GM21786 (cell line): Measurements from ENCODE around the gene TFCP2L1.
A peak's percentile ranks its signal among the peaks of the same experiment; 100 is the strongest.
"Not testable (repeated sequence)": the region's sequence is repeated elsewhere in the genome, so short reads cannot be mapped to it uniquely, and the experiment has no call there.

ENCODE experiments used
- ATAC-seq: cut with Tn5 transposase; IDR thresholded peaks from one replicate; pipeline ENCODE4 v1.9.1; 2021; ENCODE audit not compliant: unreplicated experiment

TFCP2L1 gene, protein sequence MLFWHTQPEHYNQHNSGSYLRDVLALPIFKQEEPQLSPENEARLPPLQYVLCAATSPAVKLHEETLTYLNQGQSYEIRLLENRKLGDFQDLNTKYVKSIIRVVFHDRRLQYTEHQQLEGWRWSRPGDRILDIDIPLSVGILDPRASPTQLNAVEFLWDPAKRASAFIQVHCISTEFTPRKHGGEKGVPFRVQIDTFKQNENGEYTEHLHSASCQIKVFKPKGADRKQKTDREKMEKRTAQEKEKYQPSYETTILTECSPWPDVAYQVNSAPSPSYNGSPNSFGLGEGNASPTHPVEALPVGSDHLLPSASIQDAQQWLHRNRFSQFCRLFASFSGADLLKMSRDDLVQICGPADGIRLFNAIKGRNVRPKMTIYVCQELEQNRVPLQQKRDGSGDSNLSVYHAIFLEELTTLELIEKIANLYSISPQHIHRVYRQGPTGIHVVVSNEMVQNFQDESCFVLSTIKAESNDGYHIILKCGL

GRCh38 chr2:121284463-121285449, at the start of gene TFCP2L1:
Gene TFCP2L1, minus strand, starts transcription at chr2:121285202. Its CDS starts 93 bp downstream, at chr2:121285109.
- no peak for ATAC-seq

- ATAC-seq, result peak; percentile 85
Measured at GRCh38 chr2:121333834-121334558, 49.0 kb upstream of the TFCP2L1 start.

DNA sequence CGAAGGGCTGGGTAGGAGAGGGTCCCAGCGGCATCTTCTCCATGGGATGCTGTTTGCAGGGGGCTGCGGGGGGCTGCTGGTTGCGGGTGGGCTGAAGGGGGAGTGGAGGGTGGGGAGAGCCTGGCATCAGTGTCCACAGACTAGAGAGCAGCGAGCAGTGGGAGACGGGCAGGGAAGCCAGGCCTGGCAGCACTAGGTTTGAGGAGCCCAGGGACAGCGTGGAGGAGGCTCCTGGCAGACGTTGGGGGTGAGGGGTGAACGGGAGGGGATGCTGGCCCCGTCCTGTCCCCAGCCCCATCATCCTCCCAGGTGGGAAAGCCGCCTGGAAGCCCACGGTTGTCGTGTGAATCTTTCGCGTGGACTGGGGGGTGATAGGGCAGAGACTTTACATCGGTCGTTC, 48.2 kb upstream of the TFCP2L1 start:
- ATAC-seq, result no peak

GRCh38 chr2:121331324-121331723, 46.3 kb upstream of the TFCP2L1 start:
- ATAC-seq, result not testable (repeated sequence)

- ATAC-seq, result no peak
Measured at GRCh38 chr2:121330921-121331320, 45.9 kb upstream of the TFCP2L1 start.

DNA sequence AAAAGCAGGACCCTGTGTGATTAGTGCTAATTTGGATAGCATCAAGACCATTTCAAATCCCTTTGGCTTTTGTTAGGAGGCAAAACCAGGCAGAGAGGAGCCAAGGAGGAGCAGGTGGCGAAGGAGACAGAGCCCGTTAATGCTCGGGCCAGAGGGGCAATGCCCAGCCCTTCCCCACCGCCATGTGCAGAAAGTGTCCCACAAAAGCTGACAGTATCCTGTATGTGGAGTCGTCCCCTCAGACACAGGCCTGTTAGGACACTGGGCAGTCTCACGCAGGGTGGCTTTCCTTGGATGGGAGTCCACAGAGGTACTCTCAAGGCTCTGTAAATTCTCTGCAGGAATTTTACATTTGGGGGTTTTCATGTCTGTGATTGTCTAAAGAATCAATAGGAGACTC, 44.8 kb upstream of the TFCP2L1 start:
- ATAC-seq, result no peak

DNA sequence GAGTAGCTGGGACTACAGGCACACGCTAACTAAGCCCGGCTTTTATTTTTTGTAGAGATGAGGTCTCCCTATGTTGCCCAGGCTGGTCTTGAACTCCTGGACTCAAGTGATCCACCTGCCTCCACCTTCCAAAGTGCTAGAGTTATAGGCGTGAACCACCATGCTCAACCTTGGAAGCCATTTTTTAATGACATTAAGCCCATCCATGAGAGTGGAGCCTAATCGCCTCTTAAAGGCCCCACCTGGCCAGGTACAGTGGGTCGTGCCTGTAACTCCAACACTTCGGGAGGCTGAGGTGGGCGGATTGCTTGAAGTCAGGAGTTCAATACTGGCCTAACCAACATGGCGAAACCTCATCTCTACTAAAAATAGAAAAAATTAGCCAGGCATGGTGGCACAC, 41.6 kb upstream of the TFCP2L1 start:
- no peak for ATAC-seq

DNA sequence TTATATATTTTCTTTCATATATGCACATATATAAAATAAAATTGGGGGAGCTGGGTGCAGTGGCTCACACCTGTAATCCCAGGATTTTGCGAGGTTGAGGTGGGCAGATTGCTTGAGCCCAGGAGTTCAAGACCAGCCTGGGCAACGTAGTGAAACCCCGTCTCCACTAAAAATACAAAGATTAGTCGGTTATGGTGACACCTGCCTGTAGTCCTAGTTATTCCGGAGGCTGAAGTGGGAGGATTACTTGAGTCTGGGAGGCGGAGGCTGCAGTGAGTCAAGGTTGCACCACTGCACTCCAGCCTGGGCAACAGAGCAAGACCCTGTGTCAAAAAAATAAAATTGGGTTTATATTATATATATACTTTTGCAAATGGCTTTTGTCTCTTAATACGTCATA, 39.6 kb upstream of the TFCP2L1 start:
- no peak for ATAC-seq

- no peak for ATAC-seq
Measured at GRCh38 chr2:121321476-121321875, 36.5 kb upstream of the TFCP2L1 start.

- ATAC-seq, result no peak
Measured at GRCh38 chr2:121319941-121320340, 34.9 kb upstream of the TFCP2L1 start.

GRCh38 chr2:121316986-121317385, 32.0 kb upstream of the TFCP2L1 start:
- ATAC-seq, result no peak

DNA sequence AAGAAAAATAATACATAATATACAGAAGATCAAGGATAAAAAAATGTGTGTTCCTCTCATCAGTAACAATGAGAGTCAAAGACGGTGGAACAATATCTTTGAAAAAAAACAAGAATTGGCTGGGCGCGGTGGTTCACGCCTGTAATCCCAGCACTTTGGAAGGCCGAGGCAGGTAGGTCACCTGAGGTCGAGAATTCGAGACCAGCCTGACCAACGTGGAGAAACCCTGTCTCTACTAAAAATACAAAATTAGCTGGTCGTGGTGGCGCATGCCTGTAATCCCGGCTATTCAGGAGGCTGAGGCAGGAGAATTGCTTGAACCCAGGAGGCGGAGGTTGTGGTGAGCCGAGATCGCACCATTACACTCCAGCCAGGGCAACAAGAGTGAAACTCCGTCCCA, 28.7 kb upstream of the TFCP2L1 start:
- ATAC-seq, result not testable (repeated sequence)

- ATAC-seq, result peak; percentile 96
Measured at GRCh38 chr2:121309801-121310200, 24.8 kb upstream of the TFCP2L1 start.

- no peak for ATAC-seq
Measured at GRCh38 chr2:121309323-121309722, 24.3 kb upstream of the TFCP2L1 start.

GRCh38 chr2:121307048-121307447, 22.0 kb upstream of the TFCP2L1 start:
- no peak for ATAC-seq

DNA sequence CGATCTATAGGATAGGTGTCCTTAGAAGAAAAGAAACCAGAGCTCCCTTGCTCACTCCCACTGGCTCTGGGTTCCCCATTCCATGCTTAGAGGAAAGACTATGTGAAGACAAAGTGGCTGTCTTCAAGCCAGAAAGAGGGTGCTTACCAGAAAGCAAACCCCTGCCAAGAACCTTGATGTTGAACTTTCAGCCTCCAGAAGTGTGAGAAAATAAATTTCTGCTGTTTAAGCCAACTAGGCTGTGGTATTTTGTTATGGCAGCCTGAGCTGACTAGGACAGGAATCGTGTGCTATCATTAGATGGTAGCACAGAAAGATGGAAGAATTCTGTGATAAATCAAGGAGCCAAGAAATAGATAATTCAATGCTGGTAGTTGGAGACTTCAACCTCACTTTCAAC, 19.9 kb upstream of the TFCP2L1 start:
- ATAC-seq, result no peak

DNA sequence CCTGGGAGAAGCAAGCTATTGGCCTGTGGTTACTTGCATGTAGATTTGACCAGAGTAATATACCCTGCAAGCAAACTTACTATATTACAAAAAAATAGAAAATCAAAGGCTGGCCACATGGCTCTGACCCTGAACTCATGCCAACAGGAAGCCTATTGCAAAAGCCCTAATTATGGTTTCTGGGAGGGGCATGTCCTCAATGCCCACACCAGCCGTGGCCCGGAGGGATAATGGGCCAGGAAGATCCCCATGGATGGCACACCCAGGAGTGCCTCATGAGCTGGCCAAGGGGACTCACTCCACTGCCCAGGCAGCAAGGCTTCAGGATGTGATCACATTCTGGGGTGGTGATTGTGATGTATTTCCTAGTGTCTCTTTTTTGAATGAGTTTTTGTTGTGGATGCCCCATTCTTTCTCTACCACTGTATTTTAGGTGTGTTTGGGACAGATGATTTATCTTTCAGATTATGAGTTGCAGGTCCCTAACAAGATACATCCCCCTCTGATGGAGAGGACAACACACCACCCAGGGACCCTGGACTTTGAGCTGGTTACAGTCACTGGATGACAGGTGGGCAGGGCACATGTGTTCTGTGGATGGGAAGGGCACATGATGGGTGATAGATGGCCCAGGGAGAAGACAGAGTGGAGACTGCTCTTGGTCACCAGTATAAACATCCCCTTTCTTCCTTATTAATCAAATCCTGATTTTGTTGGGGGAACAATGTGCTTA, 18.7 kb upstream of the TFCP2L1 start:
- no peak for ATAC-seq

- ATAC-seq, result not testable (repeated sequence)
Measured at GRCh38 chr2:121301190-121301589, 16.2 kb upstream of the TFCP2L1 start.

DNA sequence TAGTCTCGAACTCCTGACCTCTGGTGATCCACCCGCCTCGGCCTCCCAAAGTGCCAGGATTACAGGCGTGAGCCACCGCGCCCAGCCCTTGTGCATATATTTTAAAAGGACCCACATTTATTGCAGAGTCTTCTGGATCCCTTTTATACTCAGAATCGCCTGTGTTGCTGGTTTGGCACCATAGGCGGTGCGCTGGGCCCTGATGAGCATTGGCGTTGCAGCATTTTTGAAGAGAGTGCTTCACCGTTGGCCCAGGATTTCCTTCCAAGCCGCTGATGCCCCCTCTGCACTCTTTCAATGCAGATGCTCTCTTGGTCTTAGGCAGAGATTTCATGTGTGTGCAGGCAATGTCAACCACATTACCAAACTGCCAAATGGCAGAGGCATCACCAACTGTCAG, 13.5 kb upstream of the TFCP2L1 start:
- no peak for ATAC-seq

DNA sequence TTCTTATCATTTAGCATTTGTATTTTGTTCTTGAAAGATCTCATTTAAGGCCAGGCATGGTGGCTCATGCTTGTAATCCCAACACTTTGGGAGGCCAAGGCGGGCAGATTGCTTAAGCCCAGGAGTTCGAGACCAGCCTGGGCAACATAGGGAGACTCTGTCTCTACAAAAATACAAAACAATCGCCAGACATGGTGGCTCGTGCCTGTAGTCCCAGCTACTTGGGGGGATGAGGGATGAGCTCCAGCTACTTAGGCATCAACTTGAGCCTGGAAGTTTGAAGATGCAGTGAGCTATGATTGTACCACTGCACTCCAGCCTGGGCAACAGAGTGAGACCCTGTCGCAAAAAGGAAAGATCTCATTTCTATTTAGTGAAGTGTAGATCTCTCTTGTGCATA, 12.9 kb upstream of the TFCP2L1 start:
- not testable (repeated sequence) for ATAC-seq
